Amniotic epithelial cell (primary cell): ENCODE data around the gene INSIG1.

Experiments used
- DNase-seq: peaks from one replicate; pipeline ENCODE4 v3.0.0-alpha.2; 2010; ENCODE audit warnings: low read depth

INSIG1 gene

GRCh38 chr7:155303039-155303593 is 5.4 kb downstream of the INSIG1 start:
- DNase-seq, result no peak

- no peak for DNase-seq
Observed at GRCh38 chr7:155303897-155304296, 6.2 kb downstream of the INSIG1 start.

- no peak for DNase-seq
Observed at GRCh38 chr7:155305231-155305904, 7.7 kb downstream of the INSIG1 start.

- DNase-seq, result no peak
Observed at GRCh38 chr7:155306673-155307470, 9.2 kb downstream of the INSIG1 start.

GRCh38 chr7:155308330-155309020 is 10.8 kb downstream of the INSIG1 start:
- no peak for DNase-seq

- no peak for DNase-seq
Observed at GRCh38 chr7:155309021-155309338, 11.3 kb downstream of the INSIG1 start.

GRCh38 chr7:155310425-155311114 is 12.9 kb downstream of the INSIG1 start:
- DNase-seq, result no peak

- no peak for DNase-seq
Observed at GRCh38 chr7:155311826-155312537, 14.3 kb downstream of the INSIG1 start.

- no peak for DNase-seq
Observed at GRCh38 chr7:155312633-155313032, 15.0 kb downstream of the INSIG1 start.

- DNase-seq, result no peak
Observed at GRCh38 chr7:155313096-155313495, 15.4 kb downstream of the INSIG1 start.

- DNase-seq, result no peak
Observed at GRCh38 chr7:155315977-155316376, 18.3 kb downstream of the INSIG1 start.

GRCh38 chr7:155316427-155317113 is 18.9 kb downstream of the INSIG1 start:
- no peak for DNase-seq

GRCh38 chr7:155317114-155317434 is 19.4 kb downstream of the INSIG1 start:
- no peak for DNase-seq

GRCh38 chr7:155318245-155318644 is 20.6 kb downstream of the INSIG1 start:
- no peak for DNase-seq

- peak; percentile 8 for DNase-seq
Observed at GRCh38 chr7:155322530-155322929, 24.9 kb downstream of the INSIG1 start.

GRCh38 chr7:155323001-155323638 is 25.4 kb downstream of the INSIG1 start:
- peak; percentile 48 for DNase-seq

GRCh38 chr7:155324012-155324917 is 26.6 kb downstream of the INSIG1 start:
- no peak for DNase-seq

GRCh38 chr7:155324918-155325235 is 27.2 kb downstream of the INSIG1 start:
- no peak for DNase-seq

GRCh38 chr7:155326385-155326784 is 28.7 kb downstream of the INSIG1 start:
- no peak for DNase-seq
